ENCODE measurements around the gene ATXN1. TPM values are rescaled to one million over a fixed set of nuclear protein-coding genes. Genes with fewer than 3 reads are reported as not detected.

The ATXN1 gene
- total and polyA plus RNA-seq, 2 of the 13 experiments (the other 11 are each of a cell fraction or from before 2014, with no cell fraction given), result 20.7 to 39.5 TPM

DNA sequence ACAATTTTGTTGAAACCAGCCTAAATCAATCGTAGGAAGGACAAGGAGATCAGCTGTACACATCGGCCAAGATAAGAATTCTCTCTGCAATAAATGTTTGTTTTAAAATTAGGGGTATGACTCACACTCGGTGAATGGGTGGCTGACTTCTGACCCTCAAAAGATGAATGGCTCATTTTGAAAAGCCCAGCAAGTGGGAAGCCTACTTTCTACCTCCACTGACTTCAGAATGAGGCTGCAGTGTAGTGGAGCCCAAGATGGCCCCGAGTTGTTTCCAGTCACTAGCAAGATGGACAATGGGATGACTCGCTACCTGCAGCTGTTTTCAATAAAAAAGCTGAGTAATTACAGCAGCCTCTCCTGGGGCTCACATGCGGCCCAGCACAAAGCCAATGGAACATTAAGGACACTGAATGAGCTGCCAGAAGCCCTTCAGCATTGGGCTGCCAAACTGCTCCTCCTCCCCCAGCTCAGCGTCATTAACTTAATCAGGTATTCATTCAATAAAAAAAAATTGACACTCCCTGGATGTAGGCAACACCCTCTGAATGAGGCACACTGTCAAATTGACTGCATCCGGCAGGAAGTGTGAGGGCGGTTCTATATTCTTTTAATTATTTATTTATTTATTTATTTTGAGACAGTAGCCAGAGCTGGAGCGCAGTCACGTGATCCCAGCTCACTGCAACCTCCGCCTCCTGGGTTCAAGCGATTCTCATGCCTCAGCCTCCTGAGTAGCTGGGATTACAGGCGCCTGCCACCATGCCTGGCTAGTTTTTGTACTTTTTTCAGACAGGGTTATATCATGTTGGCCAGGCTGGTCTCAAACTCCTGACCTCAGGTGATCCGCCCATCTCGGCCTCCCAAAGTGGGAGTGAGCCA lies 415.6 kb downstream of the ATXN1 start (continued):
- TF ChIP-seq, protein P1, sequence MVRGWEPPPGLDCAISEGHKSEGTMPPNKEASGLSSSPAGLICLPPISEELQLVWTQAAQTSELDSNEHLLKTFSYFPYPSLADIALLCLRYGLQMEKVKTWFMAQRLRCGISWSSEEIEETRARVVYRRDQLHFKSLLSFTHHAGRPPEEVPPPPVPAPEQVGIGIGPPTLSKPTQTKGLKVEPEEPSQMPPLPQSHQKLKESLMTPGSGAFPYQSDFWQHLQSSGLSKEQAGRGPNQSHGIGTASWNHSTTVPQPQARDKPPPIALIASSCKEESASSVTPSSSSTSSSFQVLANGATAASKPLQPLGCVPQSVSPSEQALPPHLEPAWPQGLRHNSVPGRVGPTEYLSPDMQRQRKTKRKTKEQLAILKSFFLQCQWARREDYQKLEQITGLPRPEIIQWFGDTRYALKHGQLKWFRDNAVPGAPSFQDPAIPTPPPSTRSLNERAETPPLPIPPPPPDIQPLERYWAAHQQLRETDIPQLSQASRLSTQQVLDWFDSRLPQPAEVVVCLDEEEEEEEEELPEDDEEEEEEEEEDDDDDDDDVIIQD (CRISPR knock-in tag; IDR thresholded peaks at IDR 0.05; ENCODE audit: low read depth), result peak; percentile 36; the same call in 1 of the 2 replicates
- TF ChIP-seq SAP130 (CRISPR knock-in tag; IDR thresholded peaks at IDR 0.05; ENCODE audit: low read depth) (peak; percentile 22; the same call in 1 of the 2 replicates), HNRNPLL (IDR thresholded peaks at IDR 0.05; ENCODE audit: low read depth, low read length, poor library complexity, severe bottlenecking) (no peak), NR2C2 (CRISPR knock-in tag; IDR thresholded peaks at IDR 0.05; ENCODE audit: borderline replicate concordance) (no peak), NFATC3 (CRISPR knock-in tag; IDR thresholded peaks at IDR 0.05) (no peak), CREB1 (IDR thresholded peaks at IDR 0.05) (no peak), CREB1 (CRISPR knock-in tag; IDR thresholded peaks at IDR 0.05) (peak; percentile 53; the same call in 1 of the 2 replicates), NR3C1 (CRISPR knock-in tag; IDR thresholded peaks at IDR 0.05) (no peak), FOSL2 (CRISPR knock-in tag; IDR thresholded peaks at IDR 0.05) (peak; percentile 88), ZGPAT (CRISPR knock-in tag; IDR thresholded peaks at IDR 0.05) (no peak), PRDM15 (CRISPR knock-in tag; IDR thresholded peaks at IDR 0.05) (no peak), ZC3H4 (CRISPR knock-in tag; IDR thresholded peaks at IDR 0.05; ENCODE audit: borderline replicate concordance) (no peak), JUN (CRISPR knock-in tag; IDR thresholded peaks at IDR 0.05) (no peak), NFRKB (IDR thresholded peaks at IDR 0.05) (no peak), ZNF569 (CRISPR knock-in tag; IDR thresholded peaks at IDR 0.05; ENCODE audit: borderline replicate concordance) (no peak), SYNCRIP (IDR thresholded peaks at IDR 0.05; ENCODE audit: insufficient read depth, low read depth, low read length) (no peak), SP4 (CRISPR knock-in tag; IDR thresholded peaks at IDR 0.05) (no peak), RELA (CRISPR knock-in tag; IDR thresholded peaks at IDR 0.05) (no peak), HNRNPH1 (optimal IDR thresholded peaks at IDR 0.05; ENCODE audit: low read depth, low read length) (no peak), STAT5B (CRISPR knock-in tag; IDR thresholded peaks at IDR 0.05) (no peak)
- TF ChIP-seq, protein P2, sequence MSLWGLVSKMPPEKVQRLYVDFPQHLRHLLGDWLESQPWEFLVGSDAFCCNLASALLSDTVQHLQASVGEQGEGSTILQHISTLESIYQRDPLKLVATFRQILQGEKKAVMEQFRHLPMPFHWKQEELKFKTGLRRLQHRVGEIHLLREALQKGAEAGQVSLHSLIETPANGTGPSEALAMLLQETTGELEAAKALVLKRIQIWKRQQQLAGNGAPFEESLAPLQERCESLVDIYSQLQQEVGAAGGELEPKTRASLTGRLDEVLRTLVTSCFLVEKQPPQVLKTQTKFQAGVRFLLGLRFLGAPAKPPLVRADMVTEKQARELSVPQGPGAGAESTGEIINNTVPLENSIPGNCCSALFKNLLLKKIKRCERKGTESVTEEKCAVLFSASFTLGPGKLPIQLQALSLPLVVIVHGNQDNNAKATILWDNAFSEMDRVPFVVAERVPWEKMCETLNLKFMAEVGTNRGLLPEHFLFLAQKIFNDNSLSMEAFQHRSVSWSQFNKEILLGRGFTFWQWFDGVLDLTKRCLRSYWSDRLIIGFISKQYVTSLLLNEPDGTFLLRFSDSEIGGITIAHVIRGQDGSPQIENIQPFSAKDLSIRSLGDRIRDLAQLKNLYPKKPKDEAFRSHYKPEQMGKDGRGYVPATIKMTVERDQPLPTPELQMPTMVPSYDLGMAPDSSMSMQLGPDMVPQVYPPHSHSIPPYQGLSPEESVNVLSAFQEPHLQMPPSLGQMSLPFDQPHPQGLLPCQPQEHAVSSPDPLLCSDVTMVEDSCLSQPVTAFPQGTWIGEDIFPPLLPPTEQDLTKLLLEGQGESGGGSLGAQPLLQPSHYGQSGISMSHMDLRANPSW (CRISPR knock-in tag; IDR thresholded peaks at IDR 0.05; ENCODE audit: borderline replicate concordance), result no peak
